Activated effector memory CD4-positive, alpha-beta T cell treated with anti-CD3 and anti-CD28 coated beads, Interleukin-2, amount 50 U/mL, for 16 hours (primary cell): ENCODE results near the gene SEZ6.
"Not testable (repeated sequence)": the region's sequence is repeated elsewhere in the genome, so short reads cannot be mapped to it uniquely, and the experiment has no call there.

Source experiments
- DNase-seq: peaks from one replicate; pipeline ENCODE4 v3.0.0-alpha.2; 2020

The SEZ6 gene

DNA sequence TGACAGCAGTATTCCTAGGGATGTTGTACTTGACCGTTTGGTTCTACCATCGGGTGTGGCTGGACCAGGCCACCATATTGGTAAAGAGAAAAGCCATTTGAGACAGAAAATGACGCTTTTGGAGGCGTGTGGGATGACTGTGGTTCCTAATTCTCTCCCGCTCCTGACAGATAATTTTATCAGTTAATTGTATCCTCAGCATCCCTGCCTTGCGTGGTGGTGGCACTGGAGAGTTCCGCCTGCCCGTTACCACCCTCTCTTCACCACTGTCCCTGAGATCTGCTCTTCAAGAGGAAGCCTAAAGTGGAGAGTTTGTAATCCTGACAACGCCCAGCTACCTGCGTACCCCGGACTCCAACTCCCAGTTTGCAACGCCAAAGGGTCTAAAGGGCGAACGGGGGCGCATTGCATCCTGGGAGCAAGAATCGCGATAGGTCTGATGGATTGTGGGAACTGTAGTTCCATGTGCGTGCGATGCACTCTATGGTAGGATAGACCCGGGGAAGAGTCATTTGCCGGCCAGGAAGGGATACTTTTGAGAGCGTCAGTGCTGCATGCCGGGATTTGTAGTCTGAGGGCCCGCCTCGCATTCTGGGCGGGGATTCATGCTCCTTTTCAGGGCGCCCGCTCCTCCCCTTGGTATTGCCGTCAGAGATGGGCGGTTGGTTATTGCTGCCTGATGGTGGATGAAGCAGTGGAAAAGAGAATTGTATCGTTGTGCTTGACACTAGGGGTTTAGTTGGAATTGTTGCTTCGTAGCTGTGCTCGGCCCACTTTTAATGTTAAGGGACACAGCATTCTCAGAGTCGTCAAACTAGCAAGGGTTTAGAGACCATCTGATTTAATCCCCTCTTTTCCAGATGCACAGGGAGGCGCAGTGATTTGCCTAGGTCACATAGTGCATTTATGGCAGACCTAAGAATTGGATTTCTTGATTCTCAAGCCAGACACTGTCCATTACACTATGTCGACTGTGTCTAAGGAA is 53.5 kb downstream of the SEZ6 start:
- peak; percentile 98 for DNase-seq

DNA sequence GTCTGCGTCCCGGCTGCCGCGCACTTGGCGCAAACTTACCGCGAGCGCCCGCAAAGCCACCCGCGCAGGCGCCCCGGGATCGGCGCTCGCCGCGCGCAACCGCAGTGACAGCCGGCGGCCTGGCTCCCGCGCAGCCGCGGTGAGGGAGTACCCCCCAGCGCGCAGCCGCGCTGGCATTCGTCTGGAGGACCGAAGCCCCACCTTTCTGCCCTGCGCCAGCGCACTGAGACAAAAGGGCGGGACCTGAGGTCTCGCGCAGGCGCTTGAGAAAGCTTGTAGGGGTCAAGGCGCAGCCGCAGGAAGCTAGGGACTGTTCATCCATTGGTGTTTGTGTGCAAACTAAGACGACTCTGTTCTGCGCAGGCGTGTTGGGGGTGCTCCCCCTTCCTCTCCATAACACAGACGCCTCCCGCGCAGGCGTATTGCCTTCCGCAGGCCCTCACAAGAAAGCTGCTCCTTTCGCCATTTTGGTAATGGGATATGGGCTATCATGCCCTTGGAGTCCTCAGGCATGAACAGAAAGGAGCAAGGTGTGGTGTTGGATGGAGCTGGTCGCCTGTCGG is 54.3 kb downstream of the SEZ6 start, which contains the start of gene PHF12:
Gene PHF12, minus strand, starts transcription at position 91 of the 563 bp plus-strand sequence. CDS start 558 bp downstream, outside the sequence.
- peak; percentile 100 for DNase-seq

DNA sequence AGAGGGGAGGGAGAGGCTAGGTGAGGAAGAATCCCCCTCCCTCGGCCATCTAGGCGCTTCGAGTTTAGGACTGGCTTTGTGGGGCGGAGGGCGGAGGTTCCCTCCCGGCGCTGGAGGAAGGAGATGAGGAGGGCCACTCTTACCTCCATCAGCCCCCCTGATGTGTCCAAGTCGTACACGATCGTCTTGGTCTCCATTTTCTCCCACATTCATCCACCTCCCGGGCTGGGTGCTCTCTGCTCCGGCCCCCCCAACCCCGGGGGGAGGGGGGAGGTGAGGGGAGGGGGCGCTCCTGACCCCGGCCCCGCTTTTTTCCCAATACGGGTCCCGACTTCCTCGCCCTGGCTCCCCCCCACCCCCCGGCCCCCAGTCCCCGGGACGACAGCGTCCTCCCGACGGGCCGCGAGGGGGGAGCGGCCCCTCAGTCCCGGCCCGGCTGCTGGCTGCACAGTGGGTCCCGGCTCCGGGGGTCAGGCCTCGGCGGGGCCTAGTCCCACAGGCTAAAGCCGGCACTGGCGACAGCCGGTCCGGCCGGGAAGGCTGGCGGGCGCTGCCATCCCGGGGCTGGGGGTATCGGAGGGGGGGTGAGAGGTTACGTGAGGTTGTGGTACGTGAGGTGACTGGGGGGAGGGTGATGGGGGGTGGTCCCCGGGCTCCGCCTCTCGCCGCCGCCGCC is 54.9 kb downstream of the SEZ6 start:
- no peak for DNase-seq

DNA sequence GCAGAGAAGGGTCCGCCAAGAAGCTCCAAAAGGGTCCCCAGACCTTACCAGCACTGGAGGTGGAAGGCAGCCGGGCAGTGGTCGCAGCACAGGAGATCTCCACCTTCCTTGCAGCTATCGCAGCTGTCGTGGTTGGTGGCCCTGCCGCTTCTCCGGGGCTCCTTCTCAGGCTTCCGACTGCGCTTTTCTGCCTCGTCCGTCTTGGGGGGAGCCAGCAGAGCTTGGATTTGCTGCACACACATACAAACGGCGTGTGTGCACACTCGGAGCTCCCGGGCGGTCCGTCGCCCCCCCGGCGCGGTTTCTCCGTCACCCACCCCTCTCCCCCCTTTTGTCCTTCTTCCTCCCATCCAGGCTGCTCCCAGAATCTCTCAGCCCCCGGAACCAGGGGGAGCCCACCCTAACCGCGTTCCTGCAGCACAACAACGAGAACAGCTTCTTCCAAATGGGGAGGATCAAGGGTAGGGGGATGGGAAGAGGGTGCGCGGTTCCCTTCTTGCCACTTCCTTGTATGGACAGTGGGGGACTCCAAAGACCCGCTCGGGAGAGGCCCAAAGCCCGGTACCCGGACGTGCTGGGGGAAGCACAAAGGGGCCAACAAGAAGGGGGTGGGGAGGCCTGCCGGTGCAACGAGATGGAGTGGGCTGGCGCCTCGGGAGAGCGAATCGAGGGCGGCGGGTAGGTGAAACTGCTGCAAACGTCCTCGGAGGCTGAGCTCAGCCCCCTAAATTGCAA is 55.6 kb downstream of the SEZ6 start:
- DNase-seq = peak; percentile 85

DNA sequence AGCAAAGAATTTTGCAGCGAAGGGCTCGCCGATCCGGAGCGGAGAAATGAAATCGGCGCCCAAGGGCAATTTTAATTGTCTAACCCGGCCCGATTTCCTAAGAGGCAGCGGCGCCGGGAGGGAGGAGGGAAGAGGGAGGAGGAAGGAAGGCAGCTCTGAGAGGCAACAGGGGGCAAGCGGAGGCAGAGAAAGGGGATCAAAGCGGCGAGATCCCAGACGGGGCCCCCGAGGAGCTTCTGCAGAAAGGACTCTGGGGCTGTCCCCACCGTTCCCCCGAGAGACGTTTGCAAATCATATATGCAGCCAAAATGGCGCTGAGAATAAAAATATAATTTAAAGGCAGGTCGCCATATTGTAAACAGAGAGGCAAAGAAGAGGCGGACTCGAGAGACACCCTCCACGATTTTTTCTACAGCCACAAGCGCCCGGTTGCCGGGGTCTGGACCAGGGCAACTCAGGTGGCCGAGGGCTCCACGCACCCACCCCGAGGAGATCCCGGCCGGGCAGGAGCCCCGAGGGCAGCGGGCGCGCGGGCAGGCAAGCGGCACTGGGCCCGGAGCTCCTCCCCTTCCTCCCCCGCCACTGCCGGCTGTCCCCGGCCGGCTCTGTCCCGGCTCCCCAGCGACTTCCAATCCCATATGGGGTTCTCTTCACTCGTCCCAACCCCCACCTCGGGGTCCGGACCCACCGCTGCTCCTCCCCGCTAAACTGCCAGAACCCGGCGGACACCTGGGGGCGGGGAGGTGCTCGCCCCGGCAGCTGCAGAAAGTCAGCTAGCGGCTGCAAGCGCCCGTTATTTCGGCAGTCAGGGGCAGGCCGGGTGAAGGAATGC is 56.4 kb downstream of the SEZ6 start:
- peak; percentile 86 for DNase-seq

DNA sequence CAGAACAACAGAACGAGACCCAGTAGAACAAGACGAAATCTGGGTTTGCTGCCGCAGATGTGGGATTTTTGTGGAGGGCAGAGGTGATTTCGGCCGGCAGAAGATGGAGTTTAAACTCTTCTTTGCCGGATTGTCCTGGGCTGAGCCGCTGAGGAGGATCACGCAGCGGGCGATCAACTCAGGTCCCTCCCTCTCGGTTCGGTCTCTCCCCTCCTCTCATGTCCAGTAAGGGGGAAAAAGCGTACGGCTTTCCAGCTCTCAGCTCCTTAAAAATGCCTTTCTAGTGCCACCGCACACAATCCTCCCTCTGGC is 57.0 kb downstream of the SEZ6 start:
- no peak for DNase-seq

DNA sequence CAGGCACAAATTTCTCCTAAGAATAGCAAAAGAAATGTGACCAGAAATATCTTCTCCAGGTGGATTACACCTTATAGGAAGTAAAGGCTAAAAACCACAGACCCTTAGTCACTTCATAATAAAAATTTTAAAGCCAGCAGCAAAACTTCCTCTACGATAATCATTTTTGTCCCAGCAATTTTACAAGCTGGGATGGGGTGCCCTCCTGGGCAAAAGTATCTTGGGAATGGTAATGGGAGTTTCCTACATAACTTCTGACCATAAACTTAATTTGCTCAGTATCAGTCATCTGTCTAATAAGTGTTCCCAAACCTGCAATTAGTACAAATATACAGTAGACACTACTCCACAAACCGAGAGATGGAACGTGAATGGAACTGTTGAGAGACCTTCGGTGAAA is 57.5 kb downstream of the SEZ6 start:
- no peak for DNase-seq

DNA sequence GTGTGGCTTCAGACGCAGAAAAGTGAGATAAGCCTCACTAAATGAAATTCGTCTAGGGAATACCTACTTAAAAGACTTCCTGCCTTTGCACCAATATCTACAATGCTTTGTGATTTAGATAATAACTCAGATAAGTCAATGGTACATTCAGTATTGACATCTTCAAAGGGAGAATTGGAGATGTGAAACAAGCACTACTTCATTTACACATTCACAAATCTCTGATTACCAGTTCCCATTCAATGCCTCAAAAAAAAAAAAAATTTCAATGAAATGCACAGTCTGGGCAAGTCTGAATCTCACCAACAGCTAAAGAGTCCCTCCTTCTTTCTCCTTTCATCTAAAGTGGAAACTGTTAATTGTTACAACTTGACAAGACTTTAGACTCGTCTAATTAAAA is 58.2 kb downstream of the SEZ6 start:
- no peak for DNase-seq

DNA sequence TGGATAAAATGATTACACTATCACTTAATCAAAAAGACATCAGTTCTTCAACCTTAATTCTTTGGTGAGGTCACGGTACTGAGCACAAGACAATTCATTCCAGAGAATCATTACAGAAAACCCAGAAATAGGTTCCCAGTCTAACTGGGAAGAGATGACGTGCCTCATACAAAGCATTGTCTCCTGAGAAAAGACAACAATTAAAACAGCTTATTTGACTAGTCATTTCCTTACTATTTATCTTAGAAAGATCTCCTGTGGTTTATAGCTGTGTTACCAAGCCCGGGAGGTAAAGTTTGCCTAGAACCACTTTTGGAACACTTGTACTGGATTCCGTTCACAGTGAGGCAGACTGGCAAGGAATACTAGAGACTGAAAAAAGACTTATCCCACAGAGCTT is 59.6 kb downstream of the SEZ6 start:
- no peak for DNase-seq

DNA sequence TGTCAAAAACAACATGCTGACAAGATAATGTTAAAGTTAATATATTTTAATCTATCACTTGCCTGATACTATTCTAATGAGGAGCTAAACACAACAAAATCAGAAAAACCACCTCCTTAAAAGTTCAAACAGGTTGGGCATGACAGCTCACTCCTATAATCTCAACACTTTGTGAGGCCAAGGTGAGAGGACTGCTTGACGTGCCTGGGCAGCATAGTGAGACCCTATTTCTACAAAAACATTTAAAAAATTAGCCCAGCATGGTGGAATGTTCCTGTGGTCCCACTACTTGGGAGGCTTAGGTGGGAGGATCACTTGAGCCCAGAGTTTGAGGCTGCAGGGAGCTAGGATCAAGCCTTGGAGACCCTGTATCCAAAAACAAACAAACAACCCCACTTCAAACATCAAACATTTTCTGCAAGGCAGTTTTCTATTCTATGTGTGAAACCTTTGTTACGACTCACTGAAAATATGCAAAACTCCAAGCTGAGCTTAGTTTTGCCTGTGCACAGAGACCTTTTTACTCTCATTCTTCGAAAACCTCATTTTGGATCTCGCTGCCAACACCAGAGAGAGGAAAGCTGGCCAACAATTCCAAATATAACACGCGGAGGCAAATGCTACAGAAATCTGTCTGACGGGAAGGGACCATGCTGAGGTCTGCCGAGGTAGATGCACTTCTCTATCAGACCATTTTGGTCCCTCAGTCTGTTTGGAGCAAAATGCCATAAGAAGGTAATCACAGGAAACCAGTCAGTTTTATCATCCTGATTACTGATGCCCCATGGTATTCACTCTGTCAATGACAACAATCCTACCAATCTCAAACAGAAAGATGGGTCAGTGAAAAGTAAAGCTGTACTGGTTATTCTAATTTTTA is 60.7 kb downstream of the SEZ6 start:
- no peak for DNase-seq

DNA sequence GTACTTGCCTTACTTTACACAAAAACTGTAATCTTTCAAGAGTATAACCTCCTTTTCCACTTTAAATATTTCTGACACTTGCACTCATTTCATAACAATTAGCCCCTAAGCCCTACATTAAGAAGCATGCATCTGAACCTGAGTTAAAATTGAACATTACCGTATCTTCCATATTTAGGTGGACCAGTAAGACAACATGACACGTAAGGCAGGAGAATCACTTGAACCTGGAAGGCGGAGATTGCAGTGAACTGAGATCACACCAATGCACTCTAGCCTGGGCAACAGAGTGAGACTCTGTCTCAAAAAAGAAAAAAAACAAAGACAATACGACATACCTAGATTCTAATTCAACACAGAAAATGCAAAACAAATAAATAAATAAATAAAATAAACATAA is 61.5 kb downstream of the SEZ6 start:
- DNase-seq = no peak

DNA sequence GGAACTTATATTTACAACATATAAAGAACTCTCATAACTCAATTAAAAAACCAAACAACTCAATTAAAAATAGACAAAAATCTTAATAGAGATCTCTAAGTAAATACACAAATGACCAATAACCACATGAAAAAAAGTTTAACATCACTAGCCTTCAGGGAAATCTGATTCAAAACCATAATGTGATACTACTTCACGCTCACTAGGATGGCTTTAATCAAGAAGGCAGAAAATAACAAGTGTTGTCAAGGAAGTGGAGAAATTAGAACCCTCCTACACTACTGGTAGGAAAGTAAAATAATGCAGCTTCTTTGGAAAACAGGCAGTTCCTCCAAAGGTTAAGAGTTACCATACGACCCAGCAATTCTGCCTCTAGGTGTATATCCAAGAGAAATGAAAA is 62.9 kb downstream of the SEZ6 start:
- DNase-seq = no peak

DNA sequence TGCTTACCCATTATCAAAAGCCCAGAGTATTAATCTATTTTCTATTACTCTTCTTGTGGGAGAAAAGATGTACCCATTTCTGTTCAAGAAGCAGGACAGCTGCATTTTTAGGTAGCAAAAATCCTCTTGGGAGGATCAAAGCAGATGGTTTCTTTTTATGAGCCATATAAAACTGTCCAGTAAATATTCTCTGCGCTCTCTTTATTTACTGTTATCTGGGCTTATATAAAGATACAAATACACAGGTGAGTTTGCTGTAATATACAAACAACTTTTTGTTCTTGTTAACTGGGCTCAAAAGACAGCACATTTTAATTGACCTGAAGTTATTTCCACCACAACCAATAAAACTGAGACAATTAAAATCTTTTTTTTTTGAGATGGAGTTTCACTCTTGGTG is 64.6 kb downstream of the SEZ6 start:
- DNase-seq = no peak

DNA sequence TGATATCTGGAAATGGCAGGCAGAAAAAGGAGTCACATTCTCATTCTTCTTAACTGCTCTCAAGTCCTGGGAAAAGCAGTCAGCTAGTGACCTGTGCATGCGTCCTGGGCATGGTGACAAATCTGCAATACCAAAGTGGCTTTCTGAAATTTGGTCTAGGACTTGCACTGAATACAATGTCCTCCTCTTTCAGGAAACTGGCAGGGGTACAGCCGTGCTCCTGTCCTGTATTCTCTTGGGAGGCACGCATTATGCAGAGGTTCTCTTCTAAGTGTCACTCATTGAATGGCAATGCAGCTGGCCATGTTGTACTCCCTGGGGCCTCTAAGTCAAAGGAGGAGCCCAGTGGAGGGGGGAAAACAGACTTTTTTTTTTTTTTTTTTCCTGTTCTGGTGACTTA is 65.2 kb downstream of the SEZ6 start:
- no peak for DNase-seq

DNA sequence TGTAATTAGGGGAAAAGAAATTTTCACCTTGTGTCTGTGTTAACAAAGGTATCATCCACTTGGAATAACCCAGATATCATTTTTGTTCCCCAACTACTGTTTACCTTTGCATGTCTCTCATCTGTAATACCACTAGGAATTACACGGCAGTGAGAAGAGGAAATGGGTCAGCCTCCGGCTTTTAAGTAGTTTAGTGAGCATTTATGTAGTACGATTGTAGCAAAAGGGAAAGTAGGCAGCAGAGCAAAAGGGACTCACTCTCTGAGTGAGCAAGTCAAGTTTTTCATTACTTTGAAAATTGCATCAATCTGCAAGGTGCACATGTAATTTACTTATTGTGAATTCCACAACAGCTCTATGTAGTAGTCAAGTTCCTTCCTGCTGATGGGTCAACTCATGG is 65.7 kb downstream of the SEZ6 start:
- no peak for DNase-seq

DNA sequence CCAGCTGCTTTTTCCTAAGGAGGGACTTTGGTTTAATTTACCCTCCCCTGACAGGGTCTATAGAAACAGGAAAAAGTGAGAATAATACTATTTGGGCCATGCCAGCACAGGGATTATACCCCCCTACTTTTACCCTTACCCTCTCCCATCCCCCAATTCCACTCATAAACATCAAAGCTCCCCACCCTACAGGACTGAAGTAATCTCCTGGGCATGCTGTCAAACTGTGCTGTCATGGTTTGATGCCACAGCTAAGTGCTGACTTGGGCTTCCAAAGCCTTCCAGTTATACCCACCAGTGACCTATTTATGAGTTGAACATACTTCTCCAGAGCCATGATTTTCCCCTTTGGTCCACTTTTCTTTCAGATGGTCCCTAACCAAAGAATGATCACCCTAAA is 67.3 kb downstream of the SEZ6 start:
- no peak for DNase-seq

DNA sequence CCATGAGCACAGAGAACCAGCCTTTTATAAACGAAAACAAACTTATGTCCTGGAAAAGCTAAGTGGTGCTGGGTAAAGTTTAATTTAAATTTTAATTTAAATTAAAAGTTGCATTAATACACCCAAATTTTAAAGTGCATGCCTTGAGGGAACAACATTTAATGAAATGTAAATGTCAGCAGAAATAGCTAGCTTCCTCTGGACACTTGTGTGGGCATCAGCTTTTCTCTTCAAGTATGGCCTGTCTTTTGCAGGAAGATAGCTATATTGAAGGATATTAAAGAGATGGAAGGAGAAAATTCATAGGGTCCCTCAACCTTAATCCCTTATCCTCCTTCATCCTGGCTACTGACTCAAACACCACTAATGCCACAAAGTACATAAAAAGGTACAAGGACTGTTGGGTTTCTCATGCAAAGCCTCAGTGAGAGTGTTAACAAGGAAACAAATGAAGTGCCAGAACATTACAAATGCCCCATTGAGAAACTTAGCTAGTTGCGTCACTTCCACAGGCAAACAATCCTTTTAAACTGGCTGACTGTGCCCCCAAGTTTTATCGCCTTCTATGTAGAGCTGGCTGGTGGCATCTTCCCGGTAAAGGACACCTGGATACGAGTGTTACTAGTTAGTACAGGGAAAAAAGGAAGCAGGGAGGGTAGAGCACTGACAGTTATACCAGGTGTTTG is 68.6 kb downstream of the SEZ6 start:
- DNase-seq = no peak

DNA sequence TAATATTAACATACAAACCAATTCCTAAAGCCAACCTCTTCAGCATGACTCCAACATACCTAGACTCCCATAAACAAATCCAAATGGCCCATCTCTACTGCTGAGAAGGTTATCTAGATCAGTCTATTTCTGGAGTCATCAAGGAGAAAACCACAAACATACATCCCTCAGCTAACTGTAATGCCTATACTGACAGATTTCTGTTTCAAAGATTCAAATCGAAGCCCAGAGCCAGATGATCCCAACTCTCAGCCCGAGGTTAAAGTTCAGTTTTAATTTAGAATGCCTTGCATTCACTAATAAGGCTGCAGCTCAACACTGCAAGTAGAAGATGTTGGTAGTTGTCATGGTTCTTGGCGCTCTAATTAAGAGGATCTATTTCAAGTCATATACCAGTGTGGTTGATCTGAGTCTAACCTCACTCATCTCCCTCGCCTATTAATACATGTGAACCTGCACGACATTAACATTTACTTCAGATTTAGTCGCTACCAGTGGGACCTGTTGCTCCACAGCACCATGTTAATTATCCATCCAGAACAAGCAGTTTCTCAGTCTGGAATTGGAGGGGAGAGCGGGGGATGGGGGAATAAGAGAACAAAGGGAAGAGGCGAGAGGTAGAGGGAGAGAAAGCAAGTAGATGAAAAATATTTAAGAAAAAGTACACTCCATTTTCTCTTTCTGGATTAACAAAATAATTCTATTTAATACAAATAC is 69.9 kb downstream of the SEZ6 start:
- no peak for DNase-seq

DNA sequence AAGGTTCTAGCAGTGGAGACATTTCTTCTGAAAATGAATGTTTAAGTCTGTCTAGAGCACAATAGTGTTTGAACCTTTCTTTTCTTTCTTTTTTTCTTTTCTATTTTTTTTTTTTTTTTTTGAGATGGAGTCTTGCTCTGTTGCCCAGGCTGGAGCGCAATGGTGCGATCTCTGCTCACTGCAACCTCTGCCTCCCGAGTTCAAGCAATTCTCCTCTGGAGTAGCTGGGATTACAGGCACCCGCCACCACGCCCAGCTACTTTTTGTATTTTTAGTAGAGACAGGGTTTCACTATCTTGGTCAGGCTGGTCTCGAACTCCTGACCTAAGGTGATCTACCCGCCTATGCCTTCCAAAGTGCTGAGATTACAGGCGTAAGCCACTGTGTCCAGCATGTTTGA is 71.3 kb downstream of the SEZ6 start:
- DNase-seq = not testable (repeated sequence)

DNA sequence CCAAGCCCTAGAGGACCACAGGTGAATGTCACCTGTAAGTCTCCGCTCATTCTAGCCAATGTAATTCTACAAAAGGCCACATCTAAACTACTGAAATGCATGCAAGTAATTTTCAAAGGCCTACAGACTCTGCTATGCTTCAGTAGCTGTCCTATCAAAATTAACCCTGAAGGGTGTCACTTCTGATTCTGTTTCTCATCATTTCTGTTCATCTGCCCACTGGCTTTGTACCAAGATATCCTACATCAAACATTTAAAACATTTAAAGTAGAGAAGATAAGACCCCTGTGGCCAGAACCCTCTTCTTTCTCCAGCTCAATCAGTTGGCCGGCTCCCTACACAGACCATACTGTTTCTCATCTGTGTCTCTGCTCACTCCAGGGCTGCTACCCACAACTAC is 76.0 kb downstream of the SEZ6 start:
- DNase-seq = no peak
